Stimulated activated CD8-positive, alpha-beta memory T cell treated with anti-CD3 and anti-CD28 coated beads, Interleukin-15, amount 100 ng/mL, for 4 hours (primary cell): ENCODE data around the gene CLINT1.

Source experiments
- DNase-seq, 2 donors: peaks; one replicate each; pipeline ENCODE4 v3.0.0-alpha.2; 2020; ENCODE audit warnings: low read depth in 2 of 2

The CLINT1 gene

GRCh38 chr5:157761690-157762621, 97.0 kb downstream of the CLINT1 start:
- no peak for DNase-seq

GRCh38 chr5:157758706-157759105, 100.2 kb downstream of the CLINT1 start:
- DNase-seq: no peak

GRCh38 chr5:157756122-157756521, 102.8 kb downstream of the CLINT1 start:
- no peak for DNase-seq

GRCh38 chr5:157750320-157750719, 108.6 kb downstream of the CLINT1 start:
- DNase-seq: no peak

- DNase-seq: no peak
Observed at GRCh38 chr5:157749462-157749799, 109.5 kb downstream of the CLINT1 start.

GRCh38 chr5:157748760-157749461, 110.0 kb downstream of the CLINT1 start:
- DNase-seq: no peak

- no peak for DNase-seq
Observed at GRCh38 chr5:157747766-157748700, 110.9 kb downstream of the CLINT1 start.

- DNase-seq: no peak
Observed at GRCh38 chr5:157747173-157747740, 111.7 kb downstream of the CLINT1 start.

- DNase-seq: no peak
Observed at GRCh38 chr5:157745041-157745456, 113.9 kb downstream of the CLINT1 start.

- peak in 1 of 2 donors; percentile 1 for DNase-seq
Observed at GRCh38 chr5:157744051-157745011, 114.6 kb downstream of the CLINT1 start.

- peak; percentile 72 to 83 for DNase-seq
Observed at GRCh38 chr5:157743163-157744050, 115.5 kb downstream of the CLINT1 start, which contains the start of gene LSM11. LSM11 (plus strand) TSS chr5:157743712; CDS start chr5:157743751, 39 bp downstream.

GRCh38 chr5:157741131-157741530, 117.8 kb downstream of the CLINT1 start:
- no peak for DNase-seq

- no peak for DNase-seq
Observed at GRCh38 chr5:157740229-157740610, 118.7 kb downstream of the CLINT1 start.

GRCh38 chr5:157739388-157740228, 119.3 kb downstream of the CLINT1 start:
- DNase-seq: no peak

- DNase-seq: no peak
Observed at GRCh38 chr5:157735991-157736390, 123.0 kb downstream of the CLINT1 start.
